GM21390 (cell line): Measurements from ENCODE around the gene ZNF444.

Experiments
- ATAC-seq: cut with Tn5 transposase; IDR thresholded peaks from one replicate; pipeline ENCODE4 v1.9.1; 2021; ENCODE audit not compliant: unreplicated experiment

The ZNF444 gene

DNA sequence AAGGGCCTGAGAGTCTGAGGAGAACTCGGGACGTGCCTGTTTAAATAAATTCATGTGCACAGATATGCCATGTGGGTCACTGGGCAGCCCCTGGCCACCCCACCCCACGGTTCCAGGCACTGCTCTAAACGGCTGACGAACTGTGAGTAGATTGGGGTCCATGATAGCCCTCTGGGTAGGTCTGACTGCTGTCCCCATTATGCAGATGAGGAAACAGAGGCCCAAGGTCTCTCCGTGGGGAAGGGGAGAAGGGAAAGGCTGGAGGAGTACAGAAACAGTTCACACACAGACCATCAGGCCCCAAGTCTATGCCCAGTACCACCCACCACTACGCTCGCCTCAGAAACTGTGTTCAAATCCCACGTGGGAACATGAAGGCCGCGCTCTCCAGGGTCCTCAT, 34.1 kb upstream of the ZNF444 start:
- ATAC-seq, result no peak

DNA sequence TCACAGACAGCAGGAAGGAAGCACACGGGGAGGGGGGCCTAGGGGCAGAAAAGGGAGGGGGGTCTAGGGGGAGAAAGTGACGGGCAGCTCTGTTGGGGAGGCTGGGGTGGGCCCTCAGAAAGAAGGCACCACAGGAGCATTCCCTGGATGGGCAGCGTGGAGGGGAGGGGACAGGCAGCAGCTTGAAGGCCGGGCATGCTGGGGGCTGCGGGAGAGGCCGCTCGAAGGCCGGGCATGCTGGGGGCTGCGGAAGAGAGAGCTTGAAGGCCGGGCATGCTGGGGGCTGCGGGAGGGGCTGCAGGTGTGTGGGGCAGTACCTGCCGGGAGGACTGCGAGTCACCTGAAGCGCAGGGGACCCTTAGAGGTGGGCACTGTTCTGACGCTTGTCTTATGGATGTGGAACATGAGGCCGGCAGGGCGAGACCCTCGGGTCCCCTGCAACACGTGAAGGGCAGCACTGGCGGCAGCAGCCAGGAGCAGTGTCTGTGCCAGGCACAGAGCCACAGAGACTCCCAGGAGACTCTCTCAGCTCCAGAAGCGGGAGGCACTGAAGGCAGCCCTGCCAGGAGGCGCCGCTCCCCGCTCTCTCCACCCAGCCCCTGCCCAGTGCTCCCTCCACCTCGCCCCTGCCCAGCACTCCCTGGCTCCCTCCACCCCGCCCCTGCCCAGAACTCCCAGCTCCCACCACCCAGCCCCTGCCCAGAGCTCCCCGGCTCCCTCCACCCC, 33.3 kb upstream of the ZNF444 start:
- no peak for ATAC-seq

DNA sequence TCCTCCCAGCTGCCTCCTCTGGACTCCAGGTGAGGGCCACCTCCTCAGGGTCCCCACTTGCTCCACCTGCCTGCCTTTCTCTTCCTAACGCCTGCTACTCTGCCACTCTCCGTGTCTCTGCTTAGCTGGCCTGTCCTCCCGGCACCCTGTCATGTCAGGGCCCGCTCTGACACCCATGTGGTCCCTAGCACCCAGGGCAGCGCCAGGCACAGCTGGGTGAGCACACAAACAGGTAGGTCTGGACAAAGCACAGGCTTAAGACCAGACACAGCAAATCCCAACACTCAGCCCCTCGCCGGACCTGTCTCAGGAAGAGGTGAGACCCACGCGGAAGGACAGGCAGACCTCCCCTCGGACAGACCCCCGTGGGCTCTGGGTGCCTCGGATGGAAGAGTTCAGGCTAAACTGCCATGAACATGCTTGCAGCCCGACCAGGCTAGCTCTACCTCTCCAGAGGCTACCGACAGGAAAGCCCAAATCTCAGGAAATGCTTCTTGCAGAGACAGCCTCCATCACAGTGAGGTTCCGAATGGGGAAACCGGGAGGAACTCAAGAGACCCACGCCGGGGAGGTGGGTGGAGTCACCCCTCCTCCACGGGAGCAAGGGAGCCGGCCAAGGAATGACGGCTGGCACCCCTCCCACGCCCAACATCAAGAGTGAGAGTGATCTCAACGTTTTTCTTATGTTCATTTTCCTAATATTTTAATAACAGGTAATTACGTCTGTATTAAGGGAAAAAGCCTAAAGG, 32.5 kb upstream of the ZNF444 start:
- ATAC-seq, result no peak

DNA sequence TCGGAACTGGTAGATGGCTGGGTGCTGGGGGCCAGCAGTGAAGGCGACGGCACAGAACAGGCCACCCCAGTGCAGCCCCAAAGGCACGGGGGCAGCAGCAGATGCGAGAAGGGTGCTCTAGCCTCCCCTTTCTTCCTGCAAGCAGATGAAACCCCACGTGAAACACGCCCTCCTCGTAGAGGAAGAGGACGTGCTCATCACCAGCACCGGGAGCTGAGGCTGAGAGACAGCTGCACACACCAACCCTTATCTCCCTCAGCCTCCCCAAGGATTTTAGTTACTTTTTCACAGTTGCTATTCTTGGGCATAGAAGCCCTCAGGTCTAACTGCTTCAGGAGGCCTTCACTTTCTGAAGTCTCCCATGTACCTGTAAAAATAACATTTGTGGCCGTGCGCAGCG, 31.9 kb upstream of the ZNF444 start:
- no peak for ATAC-seq

DNA sequence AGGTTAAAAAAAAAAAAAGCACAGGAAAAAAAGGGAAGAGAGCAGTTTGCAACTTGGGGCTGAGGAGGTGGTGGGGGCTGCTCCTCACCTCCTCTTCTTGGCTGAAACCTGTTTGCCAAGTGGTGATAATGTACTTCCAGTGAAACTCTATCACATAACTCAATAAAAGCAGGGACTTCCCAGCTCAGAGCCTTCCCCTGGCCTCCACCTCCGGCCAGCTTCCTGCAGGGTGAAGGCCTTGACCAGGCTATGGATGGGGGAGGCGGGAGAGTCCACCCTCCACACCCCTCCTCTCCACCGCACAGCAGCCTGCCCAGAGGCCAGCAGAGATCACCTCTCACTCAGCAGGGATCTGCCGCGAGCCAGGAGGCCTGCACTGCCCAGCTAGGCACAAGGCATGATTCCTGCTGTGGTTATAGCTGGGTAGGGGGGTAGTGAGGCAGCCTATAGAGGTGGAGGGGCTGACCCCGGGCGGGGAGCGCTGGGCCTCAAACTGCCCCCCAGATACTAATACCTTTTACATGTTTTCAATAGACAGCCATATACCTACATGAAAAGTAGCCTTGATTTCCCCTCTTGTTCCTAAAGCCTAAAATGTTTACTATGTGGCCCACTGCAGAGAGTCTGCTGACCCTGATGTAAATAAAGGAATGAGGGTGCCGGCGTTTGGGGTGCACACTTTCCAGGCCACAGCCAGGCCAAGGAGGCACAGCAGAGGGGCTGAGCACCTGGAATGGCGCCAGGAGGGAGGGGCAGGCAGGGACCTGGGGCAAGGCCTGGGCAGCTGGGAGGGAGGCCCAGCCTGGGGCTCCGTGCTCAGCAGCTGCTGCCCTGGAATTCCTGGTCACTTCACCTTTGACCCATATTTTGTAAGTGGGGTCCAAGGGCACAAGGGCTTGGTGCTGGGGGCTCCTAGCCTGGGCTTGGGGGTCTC, 30.3 kb upstream of the ZNF444 start:
- ATAC-seq, result no peak

DNA sequence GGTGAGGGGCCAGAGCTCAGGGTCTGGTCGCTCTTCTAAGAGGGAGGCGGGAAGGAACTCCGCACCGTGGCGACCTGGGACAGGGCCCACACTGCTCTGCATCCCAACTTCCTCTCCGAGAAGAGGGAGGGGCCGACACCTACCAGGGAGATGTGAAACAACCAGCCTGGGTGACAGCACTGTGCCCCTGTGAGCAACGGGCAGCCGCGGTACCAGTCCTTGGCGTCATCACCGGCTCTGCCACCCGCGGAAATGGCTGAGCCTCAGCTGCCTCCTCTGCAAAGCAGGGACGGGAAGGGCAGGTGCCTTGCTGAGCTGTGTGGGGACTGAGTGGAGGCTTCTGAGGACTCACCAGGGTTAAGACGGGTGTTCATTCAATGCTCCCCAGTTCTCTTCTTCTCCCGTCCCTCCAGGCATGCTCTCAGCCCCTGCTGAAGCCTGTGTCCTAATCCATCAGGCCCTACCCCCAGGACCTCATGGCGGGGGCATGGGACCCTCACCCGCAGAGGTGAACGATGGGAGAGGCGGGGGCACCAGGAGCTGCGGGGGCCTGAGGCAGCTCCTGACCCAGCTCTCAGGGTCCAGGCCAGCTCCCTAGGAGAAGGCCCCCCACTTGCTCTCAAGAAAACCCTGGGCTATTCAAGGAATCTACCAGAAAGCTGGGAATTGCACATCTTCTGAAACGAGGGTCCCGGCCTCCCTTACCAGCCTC, 29.3 kb upstream of the ZNF444 start:
- peak; percentile 81 for ATAC-seq

DNA sequence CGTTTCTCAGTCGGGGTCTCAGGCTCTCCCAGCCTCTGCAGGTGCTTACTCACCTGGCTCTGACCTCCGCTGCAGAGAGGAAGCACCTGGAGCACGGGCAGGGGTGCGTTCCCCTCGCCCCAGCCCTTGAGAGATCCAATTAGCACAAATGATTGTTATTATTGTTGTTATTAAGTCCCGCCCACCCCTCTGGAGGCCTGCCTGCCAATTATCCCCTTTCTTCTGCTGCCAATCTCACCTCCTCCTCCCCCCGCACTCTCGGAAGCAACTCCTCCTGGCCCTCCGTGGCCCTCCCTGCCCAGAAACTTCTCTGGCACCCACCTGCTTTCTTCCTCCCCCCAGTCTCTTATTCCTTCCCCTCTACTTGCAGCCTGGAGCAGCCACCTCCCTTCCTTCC, 28.8 kb upstream of the ZNF444 start:
- ATAC-seq, result no peak

DNA sequence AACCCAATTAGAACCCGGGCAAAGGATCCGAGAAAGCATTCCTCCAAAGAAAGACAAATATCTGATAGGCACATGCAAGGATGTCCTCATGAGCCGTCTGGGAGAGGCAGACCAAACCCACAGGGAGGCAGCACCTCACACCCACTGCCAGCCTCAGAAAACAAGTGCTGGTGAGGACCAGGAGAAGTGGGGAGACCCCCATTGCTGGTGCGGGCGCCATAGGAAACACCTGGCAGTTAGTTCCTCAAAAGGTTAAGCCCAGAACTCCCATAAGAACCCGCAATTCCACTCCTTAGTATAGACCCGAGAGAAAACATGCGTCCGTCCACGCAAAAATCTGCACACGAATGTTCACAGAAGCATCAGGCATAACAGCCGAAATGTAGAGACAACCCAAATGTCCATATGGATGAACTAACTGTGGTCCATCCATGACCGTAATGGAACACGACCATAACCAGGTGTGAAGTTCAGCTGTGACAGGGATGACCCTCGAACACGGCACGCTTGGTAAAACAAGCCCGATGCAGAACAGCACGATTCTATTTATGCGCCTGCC, 27.9 kb upstream of the ZNF444 start:
- ATAC-seq, result no peak

DNA sequence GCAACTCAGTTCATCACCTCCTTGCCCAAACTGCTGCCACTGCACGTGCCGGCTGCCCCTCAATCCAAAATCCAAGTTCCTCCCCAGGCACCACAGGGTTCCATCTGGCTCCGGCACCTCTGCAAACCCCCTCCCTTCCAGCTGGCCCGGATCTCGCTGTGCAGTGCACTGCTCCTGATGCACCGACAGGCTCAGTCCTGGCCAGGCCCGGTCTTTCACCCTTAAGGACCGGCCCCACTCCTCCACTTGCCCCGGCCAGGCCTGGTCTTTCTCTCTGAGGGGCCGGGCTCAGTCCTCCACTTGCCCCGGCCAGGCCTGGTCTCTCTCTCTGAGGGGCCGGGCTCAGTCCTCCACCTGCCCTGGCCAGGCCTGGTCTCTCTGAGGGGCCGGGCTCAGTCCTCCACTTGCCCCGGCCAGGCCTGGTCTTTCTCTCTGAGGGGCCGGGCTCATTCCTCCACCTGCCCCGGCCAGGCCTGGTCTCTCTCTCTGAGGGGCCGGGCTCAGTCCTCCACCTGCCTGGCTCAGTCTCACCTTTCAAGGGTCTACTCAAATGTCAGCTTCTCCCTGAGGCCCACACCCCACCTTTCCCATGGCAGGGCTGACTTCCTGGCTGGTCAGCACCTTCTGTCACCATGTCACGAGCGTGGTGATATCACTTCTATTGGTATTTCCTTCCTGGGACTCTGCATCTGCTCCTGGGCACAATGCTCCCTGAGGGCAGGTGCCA, 26.9 kb upstream of the ZNF444 start:
- no peak for ATAC-seq

DNA sequence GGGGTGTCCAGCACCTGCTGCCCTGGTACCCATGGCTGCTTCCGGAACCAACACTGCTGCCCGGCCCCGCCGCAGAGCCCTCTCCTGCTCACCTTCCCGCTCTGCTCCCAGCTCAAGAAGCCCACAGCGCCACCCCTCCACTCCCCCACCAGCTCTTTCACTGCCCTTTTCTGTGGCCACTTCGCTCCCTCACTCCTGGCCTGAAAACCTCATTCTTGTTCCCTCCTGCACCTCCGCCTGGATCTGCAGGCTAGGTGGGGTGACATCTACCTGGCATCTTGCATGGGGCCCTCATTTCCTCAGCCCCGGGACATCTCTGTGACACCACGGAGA, 26.3 kb upstream of the ZNF444 start:
- ATAC-seq, result no peak

DNA sequence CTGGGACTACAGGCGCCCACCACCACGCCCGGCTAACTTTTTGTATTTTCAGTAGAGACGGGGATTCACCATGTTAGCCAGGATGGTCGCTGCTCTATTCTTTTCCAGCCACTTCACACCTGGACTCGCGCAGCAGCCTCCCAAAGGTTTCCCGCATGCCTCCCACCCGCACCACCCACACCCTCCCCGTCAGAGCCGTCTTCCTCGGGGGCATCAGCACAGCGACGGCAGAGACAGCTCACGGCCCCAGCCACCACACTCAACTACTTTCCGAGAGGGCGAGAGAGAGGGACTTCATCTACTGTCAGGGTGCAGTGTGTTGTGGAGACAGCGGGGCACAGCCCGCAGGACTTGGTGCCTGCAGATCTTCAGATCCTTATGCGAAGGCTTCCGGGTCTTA, 25.6 kb upstream of the ZNF444 start:
- no peak for ATAC-seq

DNA sequence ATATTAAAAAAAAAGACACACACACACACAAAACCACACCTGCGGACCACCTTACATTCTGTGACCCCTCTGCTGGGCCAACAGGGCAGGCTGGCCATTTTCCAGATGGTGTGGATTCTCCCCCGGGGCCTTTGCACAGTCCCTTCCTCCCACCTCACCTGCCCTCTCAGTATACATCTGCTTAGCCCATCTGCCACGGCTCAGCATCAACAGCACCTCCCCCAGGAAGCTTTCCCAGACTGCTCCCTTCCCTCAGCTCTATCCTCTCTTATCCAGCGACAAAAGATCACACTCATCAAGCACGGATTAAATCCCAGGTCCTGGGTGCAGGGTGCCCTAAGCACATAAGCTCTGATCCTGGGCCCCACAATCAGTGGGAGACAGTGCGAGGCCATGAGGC, 24.5 kb upstream of the ZNF444 start:
- no peak for ATAC-seq

DNA sequence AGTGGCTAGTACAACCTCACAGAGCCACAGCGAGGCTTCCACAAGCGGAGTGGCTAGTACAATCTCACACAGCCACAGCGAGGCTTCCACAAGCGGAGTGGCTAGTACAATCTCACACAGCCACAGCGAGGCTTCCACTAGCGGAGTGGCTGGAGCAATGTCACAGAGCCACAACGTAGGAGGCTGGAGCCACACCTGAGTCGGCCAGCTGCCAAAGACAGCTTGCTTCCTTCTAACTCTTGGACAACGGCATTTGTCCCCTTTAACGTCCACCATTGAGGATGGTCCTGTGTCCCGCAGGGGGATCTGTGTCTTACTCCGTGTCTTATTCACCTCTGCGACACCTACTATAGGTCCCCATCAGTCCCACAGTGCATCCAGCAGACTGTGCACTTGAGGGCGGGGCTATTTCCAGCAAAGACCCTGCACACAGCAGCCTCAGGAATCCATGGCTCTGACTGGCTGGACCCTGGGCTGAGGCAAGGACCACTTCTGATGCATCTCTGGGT, 23.7 kb upstream of the ZNF444 start:
- no peak for ATAC-seq

DNA sequence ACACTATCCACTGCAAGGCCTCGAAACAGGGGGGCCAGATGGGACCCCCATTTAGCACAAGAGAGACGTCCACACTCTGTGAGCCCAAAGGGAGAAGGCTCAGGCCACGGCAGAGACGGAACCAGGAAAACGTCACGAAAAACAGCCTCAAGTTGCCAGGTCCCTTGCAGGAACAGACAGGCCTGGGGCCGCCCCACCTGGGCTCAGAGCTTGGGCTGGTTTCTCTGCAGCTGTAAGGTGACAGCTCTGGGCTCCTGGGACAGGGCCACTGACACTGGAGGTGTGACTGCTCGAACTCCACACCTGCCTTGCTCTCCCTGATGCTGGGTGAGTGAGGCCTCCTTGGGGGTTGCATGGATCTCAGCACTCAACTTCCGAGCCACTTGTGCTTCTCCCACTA, 23.2 kb upstream of the ZNF444 start:
- ATAC-seq, result no peak

DNA sequence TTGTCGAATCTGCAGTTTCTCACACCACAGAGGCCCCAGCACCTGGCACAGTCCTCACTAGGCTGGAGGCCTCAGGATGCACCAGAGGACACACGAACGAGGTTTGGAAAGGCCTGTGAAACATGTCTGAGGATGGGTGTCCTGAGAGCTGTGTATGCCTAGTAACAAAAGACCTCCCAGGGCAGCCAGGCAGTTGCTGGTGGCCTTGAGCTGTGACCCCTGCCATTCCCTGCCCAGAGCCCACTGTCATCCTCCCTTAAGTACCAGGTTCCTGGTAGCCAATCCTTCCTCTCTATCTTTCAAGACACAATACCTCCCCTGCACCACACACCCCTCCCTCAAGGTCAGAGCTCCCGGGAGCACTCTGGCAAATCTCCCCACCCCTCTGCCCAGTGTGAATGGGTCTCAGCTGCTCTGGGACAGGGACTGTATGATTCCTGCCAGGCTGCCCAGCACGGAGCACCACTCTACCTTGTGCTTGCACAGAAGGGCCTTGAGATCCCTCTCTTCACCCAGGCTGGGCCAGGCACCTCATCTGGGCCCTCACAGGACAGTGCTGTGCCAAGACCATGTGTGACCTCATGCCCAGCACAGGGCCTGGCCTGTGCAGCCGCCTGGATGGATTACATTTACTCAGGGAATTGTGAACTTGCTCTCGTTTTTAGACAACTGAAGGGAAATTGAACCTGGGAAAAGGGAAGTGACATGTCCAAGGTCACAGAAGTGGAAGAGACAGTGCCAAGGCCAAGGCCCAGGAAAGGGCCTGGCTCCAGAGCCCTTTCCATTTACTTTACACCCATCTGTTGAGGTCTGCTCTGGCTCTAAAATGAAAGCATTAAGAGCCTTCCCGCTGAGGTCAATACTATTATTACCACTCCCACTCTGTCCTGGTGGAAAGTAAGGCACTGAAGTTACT, 22.2 kb upstream of the ZNF444 start:
- ATAC-seq, result no peak

DNA sequence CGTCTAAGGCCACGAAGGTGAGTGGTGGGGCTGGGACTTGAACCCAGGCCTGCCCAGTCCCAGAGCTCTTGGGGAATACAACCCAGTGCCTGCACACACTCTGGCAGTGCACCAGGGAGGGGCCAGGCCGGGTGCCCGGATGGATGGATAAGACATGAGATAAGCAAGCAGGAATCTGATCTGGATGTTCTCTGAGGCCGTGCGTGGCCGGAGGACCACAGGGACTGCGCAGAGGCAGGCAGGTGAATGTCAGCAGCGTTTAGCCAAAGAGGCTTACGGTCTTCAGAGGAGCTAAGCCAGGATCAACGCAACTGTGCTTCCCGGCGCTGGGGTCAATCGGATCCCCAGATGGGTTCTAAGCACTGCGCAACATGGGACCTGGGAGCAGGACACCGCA, 21.5 kb upstream of the ZNF444 start:
- no peak for ATAC-seq

DNA sequence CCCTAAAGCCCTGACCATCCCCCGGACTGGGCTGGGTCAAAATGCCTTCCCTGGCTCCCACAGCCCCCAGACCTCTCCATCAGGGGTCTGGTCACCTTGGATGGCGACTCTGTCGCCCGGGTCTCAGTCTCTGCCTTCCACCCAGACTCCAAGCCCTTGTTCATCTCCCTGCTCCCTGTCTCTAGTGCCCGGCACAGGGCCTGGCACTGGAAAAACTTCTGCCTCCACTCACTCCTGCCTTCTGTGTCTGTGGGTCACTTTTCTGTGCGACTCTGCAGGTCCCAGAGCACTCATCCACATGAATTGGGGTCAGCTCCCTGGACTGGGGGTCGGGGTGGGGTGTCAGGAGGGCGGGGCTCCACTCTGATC, 21.1 kb upstream of the ZNF444 start:
- no peak for ATAC-seq

DNA sequence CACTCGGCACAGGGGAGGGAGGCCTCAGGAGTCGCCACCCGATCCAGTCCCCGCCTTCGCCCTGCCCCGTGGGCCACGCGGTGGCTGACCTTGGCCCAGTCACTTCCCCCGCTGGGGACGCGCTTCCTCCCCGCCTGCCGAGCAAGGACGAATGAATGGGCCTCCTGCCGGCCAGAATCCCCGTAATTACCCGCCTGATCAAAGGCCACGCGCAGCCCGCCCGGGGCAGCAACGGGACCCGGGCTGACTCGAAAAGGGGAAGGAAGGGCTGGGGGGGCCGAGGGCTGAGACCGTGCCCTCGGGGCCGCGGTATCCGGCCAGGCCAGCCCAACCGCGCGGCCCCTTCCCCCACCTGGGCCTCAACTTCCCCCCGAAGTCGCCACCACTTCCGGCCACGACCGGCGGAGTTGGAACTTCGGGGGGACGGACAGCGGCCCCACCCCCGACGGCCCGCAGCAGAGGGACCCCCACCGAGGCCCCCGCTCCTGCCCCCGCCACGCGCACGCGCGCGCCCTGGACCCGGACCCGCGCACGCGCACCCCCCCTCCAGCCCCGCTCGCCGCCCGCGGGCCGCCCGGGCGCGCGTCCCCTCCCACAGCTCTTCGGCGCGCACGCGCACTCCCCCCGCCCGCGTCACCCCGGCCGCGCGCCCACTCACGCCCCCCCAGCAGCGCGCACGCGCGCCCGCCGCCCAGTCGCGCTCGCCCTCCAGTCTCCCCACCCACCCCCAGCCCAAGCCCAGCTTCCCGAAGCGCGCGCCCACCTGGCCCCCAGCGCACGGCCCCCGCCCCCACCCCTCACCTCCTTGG, 20.5 kb upstream of the ZNF444 start:
- peak; percentile 28 for ATAC-seq
